Lower leg skin (tissue), 3 donors: ENCODE results near the gene DTWD2.

Experiments
- POLR2A ChIP-seq, 2 donors: fragments of 450-650 bp; IDR thresholded peaks; one replicate each; pipeline ENCODE4 v1.6.1; 2016 to 2017; ENCODE audit warnings: antibody characterized with exemption in 2 of 2, mild to moderate bottlenecking in 1 of 2, moderate library complexity in 1 of 2
- TF ChIP-seq, protein P1 (sequence below), 3 donors: fragments of 450-650 bp; IDR thresholded peaks; one replicate each; pipeline ENCODE4 v1.5.1; 2016; ENCODE audit warnings: antibody characterized with exemption in 3 of 3, mild to moderate bottlenecking in 3 of 3, moderate library complexity in 2 of 3

DNA sequence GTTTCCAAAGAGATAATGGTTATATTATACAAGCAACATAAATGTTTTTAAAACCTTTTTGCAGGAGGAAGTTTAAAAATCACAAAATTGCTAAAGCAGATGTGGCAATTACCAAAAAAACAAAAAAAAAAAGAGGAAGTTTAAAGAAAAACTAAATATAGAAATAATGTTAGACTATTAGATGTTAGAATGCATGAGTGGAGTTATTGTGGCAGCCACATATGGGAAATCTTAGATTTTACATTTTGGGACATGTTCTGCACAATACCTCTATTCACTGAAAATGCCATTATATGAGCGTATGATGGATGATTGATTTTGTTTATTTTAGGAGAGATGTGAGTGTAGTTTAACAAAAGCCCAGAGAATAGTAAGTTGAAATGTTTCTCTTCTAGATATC lies 31.2 kb upstream of the DTWD2 start:
- TF ChIP-seq, protein P1, sequence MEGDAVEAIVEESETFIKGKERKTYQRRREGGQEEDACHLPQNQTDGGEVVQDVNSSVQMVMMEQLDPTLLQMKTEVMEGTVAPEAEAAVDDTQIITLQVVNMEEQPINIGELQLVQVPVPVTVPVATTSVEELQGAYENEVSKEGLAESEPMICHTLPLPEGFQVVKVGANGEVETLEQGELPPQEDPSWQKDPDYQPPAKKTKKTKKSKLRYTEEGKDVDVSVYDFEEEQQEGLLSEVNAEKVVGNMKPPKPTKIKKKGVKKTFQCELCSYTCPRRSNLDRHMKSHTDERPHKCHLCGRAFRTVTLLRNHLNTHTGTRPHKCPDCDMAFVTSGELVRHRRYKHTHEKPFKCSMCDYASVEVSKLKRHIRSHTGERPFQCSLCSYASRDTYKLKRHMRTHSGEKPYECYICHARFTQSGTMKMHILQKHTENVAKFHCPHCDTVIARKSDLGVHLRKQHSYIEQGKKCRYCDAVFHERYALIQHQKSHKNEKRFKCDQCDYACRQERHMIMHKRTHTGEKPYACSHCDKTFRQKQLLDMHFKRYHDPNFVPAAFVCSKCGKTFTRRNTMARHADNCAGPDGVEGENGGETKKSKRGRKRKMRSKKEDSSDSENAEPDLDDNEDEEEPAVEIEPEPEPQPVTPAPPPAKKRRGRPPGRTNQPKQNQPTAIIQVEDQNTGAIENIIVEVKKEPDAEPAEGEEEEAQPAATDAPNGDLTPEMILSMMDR (IDR thresholded peaks at IDR 0.05) = no peak
- TF ChIP-seq POLR2A (IDR thresholded peaks at IDR 0.05) = no peak
